ENCODE measurements around the gene CEP63. TPM values are rescaled to one million over a fixed set of nuclear protein-coding genes. Genes with fewer than 3 reads are reported as not detected.

CEP63 gene
- total and polyA plus RNA-seq, 2 experiments from 2014 or later: 15.8 to 237 TPM

DNA sequence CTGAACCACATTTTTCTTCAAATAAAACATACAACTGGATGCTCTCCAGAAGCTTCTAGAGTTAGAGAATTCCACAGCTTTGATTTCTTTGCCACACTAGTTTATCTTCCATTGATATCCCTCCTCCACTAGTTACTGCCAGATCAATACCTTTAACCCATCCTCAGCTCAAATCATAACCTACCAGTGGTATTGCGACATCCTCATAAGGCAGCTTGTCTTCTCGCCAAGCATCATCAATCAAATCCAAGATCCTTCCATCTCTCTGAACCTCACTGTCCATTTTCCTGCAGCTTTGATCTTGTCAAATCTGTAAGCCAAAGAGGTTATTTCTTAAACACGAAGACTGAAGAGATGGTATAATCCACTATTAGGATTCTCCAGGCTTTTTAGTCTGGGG is 3.2 kb upstream of the CEP63 start:
- TF ChIP-seq, protein P1, sequence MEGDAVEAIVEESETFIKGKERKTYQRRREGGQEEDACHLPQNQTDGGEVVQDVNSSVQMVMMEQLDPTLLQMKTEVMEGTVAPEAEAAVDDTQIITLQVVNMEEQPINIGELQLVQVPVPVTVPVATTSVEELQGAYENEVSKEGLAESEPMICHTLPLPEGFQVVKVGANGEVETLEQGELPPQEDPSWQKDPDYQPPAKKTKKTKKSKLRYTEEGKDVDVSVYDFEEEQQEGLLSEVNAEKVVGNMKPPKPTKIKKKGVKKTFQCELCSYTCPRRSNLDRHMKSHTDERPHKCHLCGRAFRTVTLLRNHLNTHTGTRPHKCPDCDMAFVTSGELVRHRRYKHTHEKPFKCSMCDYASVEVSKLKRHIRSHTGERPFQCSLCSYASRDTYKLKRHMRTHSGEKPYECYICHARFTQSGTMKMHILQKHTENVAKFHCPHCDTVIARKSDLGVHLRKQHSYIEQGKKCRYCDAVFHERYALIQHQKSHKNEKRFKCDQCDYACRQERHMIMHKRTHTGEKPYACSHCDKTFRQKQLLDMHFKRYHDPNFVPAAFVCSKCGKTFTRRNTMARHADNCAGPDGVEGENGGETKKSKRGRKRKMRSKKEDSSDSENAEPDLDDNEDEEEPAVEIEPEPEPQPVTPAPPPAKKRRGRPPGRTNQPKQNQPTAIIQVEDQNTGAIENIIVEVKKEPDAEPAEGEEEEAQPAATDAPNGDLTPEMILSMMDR (IDR thresholded peaks at IDR 0.05; ENCODE audit: poor library complexity): no peak
- TF ChIP-seq EZH2phosphoT487 (IDR thresholded peaks at IDR 0.05; ENCODE audit: low read depth, severe bottlenecking, unreplicated experiment): no peak
- TF ChIP-seq EZH2 (IDR thresholded peaks at IDR 0.05; ENCODE audit: borderline replicate concordance): no peak
- peaks cover 48% of the 10 kb centered on the region for H3K79me2 ChIP-seq
- no peak for DNase-seq (ENCODE audit: low spot score)
- no peak overlapping the region for H2AFZ ChIP-seq
- H3K9me3 ChIP-seq (ENCODE audit: low read depth): no peaks in the 10 kb centered on the region
- peaks cover 21% of the 10 kb centered on the region for H3K4me1 ChIP-seq (ENCODE audit: insufficient read depth)
- no peak overlapping the region for H3K4me2 ChIP-seq
- no peaks in the 10 kb centered on the region for H3K27me3 ChIP-seq
- H4K20me1 ChIP-seq (ENCODE audit: insufficient read depth, poor library complexity, severe bottlenecking): no peaks in the 10 kb centered on the region
- no peaks in the 10 kb centered on the region for H3K9me2 ChIP-seq (replicated peaks; ENCODE audit: insufficient read depth)
- no peak overlapping the region for H3K4me3 ChIP-seq
- H3K36me3 ChIP-seq (replicated peaks; ENCODE audit: insufficient read depth, low read depth): no peaks in the 10 kb centered on the region
- H3K27ac ChIP-seq: no peak overlapping the region
- WGBS (ENCODE audit: low lambda C conversion rate, missing lambda C conversion rate): 88% methylated on average over 3 of the region's 3 CpGs

DNA sequence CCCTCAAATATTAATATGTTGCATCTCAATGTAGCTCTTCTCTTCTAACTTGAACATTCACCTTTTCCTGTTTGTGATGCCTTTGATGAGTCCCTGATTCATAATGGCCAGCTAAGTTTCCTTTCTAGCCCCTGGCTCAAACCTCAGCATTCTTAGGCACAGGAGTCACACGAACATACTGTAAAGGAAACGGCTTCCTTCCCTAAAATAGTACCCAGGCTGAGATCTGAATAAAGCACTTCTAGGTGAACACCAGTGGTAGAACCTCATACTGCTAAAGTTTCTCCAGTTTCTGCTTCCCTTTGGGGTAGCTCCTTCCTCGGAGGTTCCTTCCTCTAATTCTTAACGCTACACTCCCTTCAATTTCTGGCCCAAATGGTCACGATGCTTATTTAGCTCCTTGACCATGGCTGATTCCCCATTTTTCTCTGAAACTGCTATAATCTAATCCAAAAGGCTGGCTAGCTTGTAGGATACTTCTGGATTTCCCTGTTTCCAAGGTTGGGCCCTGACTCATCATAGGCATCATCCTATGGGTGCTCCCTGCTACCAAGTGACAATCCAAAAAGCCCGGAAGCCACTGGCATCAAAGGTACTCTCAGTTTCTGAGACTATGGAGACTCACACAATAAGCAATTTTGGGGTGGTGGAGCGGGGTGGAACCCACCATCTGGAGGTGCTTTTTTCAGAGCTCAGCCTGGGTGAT is 2.5 kb upstream of the CEP63 start:
- Histone ChIP-seq H3K4me2 (no peak overlapping the region), H3K9me3 (ENCODE audit: low read depth) (no peaks in the 10 kb centered on the region), H3K27me3 (no peaks in the 10 kb centered on the region), H3K4me3 (no peak overlapping the region), H3K36me3 (replicated peaks; ENCODE audit: insufficient read depth, low read depth) (no peaks in the 10 kb centered on the region), H3K4me1 (ENCODE audit: insufficient read depth) (peaks cover 22% of the 10 kb centered on the region), H3K9me2 (replicated peaks; ENCODE audit: insufficient read depth) (no peaks in the 10 kb centered on the region), H4K20me1 (ENCODE audit: insufficient read depth, poor library complexity, severe bottlenecking) (no peaks in the 10 kb centered on the region), H2AFZ (no peak overlapping the region), H3K27ac (no peak overlapping the region), H3K79me2 (peaks cover 56% of the 10 kb centered on the region)
- 91% methylated on average over 7 of the region's 7 CpGs for WGBS (ENCODE audit: low lambda C conversion rate, missing lambda C conversion rate)
- no peak for DNase-seq (ENCODE audit: low spot score)
- no peak for TF ChIP-seq EZH2 (IDR thresholded peaks at IDR 0.05; ENCODE audit: borderline replicate concordance)
- no peak for TF ChIP-seq EZH2phosphoT487 (IDR thresholded peaks at IDR 0.05; ENCODE audit: low read depth, severe bottlenecking, unreplicated experiment)
- TF ChIP-seq, protein P1 (IDR thresholded peaks at IDR 0.05; ENCODE audit: poor library complexity): no peak

DNA sequence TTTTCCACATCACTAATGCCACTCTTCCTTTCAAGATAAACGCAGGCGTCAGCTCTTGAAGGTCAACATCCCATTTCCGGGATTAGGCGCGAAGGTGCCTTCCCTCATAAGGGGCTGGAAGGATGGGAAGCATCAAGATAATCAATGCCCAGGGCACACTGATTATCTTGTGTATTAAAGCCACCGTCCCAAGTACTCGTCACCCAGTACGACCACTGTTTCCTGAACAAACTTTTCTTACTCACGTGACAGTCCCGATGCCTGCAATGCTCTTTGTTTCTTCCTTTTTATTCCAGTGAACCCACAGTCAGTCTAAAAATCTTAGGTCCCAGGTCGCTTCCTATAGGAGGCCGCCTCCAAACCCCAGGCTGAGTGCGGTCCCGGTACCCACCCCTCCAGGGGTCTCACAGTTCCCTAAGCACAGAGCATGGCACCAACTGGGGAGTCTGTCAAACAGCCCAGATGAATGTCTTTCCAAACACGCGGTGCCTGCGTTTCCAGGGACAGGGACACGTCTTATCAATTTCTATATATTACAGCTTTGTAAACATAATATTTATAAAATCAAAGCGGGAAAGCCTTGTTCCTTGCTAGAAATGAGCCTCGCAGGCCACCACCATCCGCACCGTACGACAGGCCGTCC is 661 bp upstream of the CEP63 start:
- Histone ChIP-seq H3K79me2 (peaks cover 73% of the 10 kb centered on the region), H3K4me3 (peak overlapping the region; percentile 68), H3K9me2 (replicated peaks; ENCODE audit: insufficient read depth) (no peaks in the 10 kb centered on the region), H3K4me1 (ENCODE audit: insufficient read depth) (peaks cover 20% of the 10 kb centered on the region), H3K27me3 (no peaks in the 10 kb centered on the region), H2AFZ (peak overlapping the region; percentile 79), H3K36me3 (replicated peaks; ENCODE audit: insufficient read depth, low read depth) (no peaks in the 10 kb centered on the region), H3K4me2 (peak overlapping the region; percentile 79), H4K20me1 (ENCODE audit: insufficient read depth, poor library complexity, severe bottlenecking) (no peaks in the 10 kb centered on the region), H3K9me3 (ENCODE audit: low read depth) (no peaks in the 10 kb centered on the region), H3K27ac (peak overlapping the region; percentile 97)
- TF ChIP-seq, protein P1 (IDR thresholded peaks at IDR 0.05; ENCODE audit: poor library complexity): no peak
- TF ChIP-seq EZH2phosphoT487 (IDR thresholded peaks at IDR 0.05; ENCODE audit: low read depth, severe bottlenecking, unreplicated experiment) (no peak), EZH2 (IDR thresholded peaks at IDR 0.05; ENCODE audit: borderline replicate concordance) (no peak)
- DNase-seq (ENCODE audit: low spot score): peak; percentile 46
- 4% methylated on average over 24 of the region's 24 CpGs for WGBS (ENCODE audit: low lambda C conversion rate, missing lambda C conversion rate)

Data from hepatocyte (in vitro differentiated cells).